MM.1S (cell line): Measurements from ENCODE around the gene RTN4R.

Source experiments
- DNase-seq: peaks from one replicate; pipeline ENCODE4 v3.0.0-alpha.2; 2015
- H2AFZ ChIP-seq: fragments of 300-600 bp; sonication (generic); 2 replicates; pipeline ENCODE4 v1.6.0; 2016; ENCODE audit warnings: antibody characterized with exemption, low read length
- H3F3A ChIP-seq: fragments of 300-600 bp; sonication (generic); 2 replicates; pipeline ENCODE4 v1.6.1; 2016; ENCODE audit warnings: mild to moderate bottlenecking, antibody characterized with exemption, low read length, moderate library complexity, mixed read lengths; ENCODE audit not compliant: insufficient read depth
- H3K27ac ChIP-seq: fragments of 300-600 bp; sonication (generic); 2 replicates; pipeline ENCODE4 v1.5.1; 2016; ENCODE audit warnings: mild to moderate bottlenecking, low read length
- H3K27me3 ChIP-seq: fragments of 300-600 bp; sonication (generic); replicated peaks from 2 replicates; pipeline ENCODE4 v1.6.0; 2016; ENCODE audit warnings: low read length; ENCODE audit not compliant: insufficient read depth
- H3K36me3 ChIP-seq: fragments of 300-600 bp; sonication (generic); replicated peaks from 2 replicates; pipeline ENCODE4 v1.6.1; 2016; ENCODE audit warnings: mild to moderate bottlenecking, low read length, mixed read lengths; ENCODE audit not compliant: insufficient read depth
- H3K4me1 ChIP-seq: fragments of 300-600 bp; sonication (generic); 2 replicates; pipeline ENCODE4 v1.6.1; 2016; ENCODE audit warnings: low read length, mixed read lengths
- H3K4me2 ChIP-seq: fragments of 300-600 bp; sonication (generic); 2 replicates; pipeline ENCODE4 v1.6.0; 2016; ENCODE audit warnings: low read depth, low read length
- H3K4me3 ChIP-seq: fragments of 300-600 bp; sonication (generic); 2 replicates; pipeline ENCODE4 v1.5.1; 2016; ENCODE audit warnings: low read length, mixed read lengths
- H3K79me2 ChIP-seq: fragments of 300-600 bp; sonication (generic); 2 replicates; pipeline ENCODE4 v1.6.1; 2016; ENCODE audit warnings: mixed run types, low read length, mixed read lengths
- H3K9ac ChIP-seq: fragments of 300-600 bp; sonication (generic); 2 replicates; pipeline ENCODE4 v1.6.1; 2016; ENCODE audit warnings: low read length, mixed read lengths
- H3K9me2 ChIP-seq: fragments of 300-600 bp; sonication (generic); replicated peaks from 2 replicates; pipeline ENCODE4 v1.6.1; 2016; ENCODE audit warnings: mild to moderate bottlenecking, low read length, mixed read lengths; ENCODE audit not compliant: insufficient read depth
- H3K9me3 ChIP-seq: fragments of 300-600 bp; sonication (generic); replicated peaks from 2 replicates; pipeline ENCODE4 v1.6.1; 2016; ENCODE audit warnings: mild to moderate bottlenecking, low read length, mixed read lengths; ENCODE audit not compliant: insufficient read depth
- H4K20me1 ChIP-seq: fragments of 300-600 bp; sonication (generic); 2 replicates; pipeline ENCODE4 v1.6.1; 2016; ENCODE audit warnings: mild to moderate bottlenecking, low read length, moderate library complexity, mixed read lengths; ENCODE audit not compliant: insufficient read depth
- EZH2 ChIP-seq: fragments of 300-600 bp; sonication (generic); optimal IDR thresholded peaks from 2 replicates; pipeline ENCODE3; 2017; ENCODE audit warnings: low read depth, mild to moderate bottlenecking, antibody characterized with exemption, low read length, mixed read lengths
- EZH2phosphoT487 ChIP-seq: fragments of 300-600 bp; sonication (generic); IDR thresholded peaks from 2 replicates; pipeline ENCODE4 v1.6.1; 2018; ENCODE audit warnings: antibody characterized with exemption, low read length
- TF ChIP-seq, protein P1 (sequence below): fragments of 300-600 bp; sonication (generic); IDR thresholded peaks from 2 replicates; pipeline ENCODE4 v1.5.1; 2016; ENCODE audit warnings: antibody characterized with exemption, low read length, mixed read lengths

Gene RTN4R

GRCh38 chr22:20258584-20259326 is 9.4 kb downstream of the RTN4R start:
- TF ChIP-seq EZH2phosphoT487, result no peak
- TF ChIP-seq, protein P1, sequence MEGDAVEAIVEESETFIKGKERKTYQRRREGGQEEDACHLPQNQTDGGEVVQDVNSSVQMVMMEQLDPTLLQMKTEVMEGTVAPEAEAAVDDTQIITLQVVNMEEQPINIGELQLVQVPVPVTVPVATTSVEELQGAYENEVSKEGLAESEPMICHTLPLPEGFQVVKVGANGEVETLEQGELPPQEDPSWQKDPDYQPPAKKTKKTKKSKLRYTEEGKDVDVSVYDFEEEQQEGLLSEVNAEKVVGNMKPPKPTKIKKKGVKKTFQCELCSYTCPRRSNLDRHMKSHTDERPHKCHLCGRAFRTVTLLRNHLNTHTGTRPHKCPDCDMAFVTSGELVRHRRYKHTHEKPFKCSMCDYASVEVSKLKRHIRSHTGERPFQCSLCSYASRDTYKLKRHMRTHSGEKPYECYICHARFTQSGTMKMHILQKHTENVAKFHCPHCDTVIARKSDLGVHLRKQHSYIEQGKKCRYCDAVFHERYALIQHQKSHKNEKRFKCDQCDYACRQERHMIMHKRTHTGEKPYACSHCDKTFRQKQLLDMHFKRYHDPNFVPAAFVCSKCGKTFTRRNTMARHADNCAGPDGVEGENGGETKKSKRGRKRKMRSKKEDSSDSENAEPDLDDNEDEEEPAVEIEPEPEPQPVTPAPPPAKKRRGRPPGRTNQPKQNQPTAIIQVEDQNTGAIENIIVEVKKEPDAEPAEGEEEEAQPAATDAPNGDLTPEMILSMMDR, result peak; percentile 51
- Histone ChIP-seq H3K4me3 (no peak overlapping the region), H3K4me2 (no peak overlapping the region), H4K20me1 (no peaks in the 10 kb centered on the region), H3K79me2 (no peaks in the 10 kb centered on the region), H3K9me3 (no peaks in the 10 kb centered on the region), H3K4me1 (no peaks in the 10 kb centered on the region), H3K36me3 (no peaks in the 10 kb centered on the region), H3K27me3 (peaks cover 52% of the 10 kb centered on the region), H2AFZ (no peak overlapping the region), H3K9me2 (no peaks in the 10 kb centered on the region), H3K27ac (no peak overlapping the region), H3F3A (no peaks in the 10 kb centered on the region), H3K9ac (no peak overlapping the region)
- DNase-seq, result no peak

GRCh38 chr22:20258021-20258299 is 10.2 kb downstream of the RTN4R start:
- H3K9me3 ChIP-seq, result no peaks in the 10 kb centered on the region
- H3K27ac ChIP-seq, result no peak overlapping the region
- TF ChIP-seq EZH2 (no peak), EZH2phosphoT487 (no peak)
- TF ChIP-seq, protein P1, result no peak
- H3F3A ChIP-seq, result no peaks in the 10 kb centered on the region
- H3K36me3 ChIP-seq, result no peaks in the 10 kb centered on the region
- H3K4me3 ChIP-seq, result no peak overlapping the region
- H2AFZ ChIP-seq, result no peak overlapping the region
- no peaks in the 10 kb centered on the region for H3K4me1 ChIP-seq
- no peaks in the 10 kb centered on the region for H3K79me2 ChIP-seq
- peaks cover 59% of the 10 kb centered on the region for H3K27me3 ChIP-seq
- no peaks in the 10 kb centered on the region for H4K20me1 ChIP-seq
- no peaks in the 10 kb centered on the region for H3K9me2 ChIP-seq
- no peak overlapping the region for H3K9ac ChIP-seq
- DNase-seq, result no peak
- H3K4me2 ChIP-seq, result no peak overlapping the region

- H4K20me1 ChIP-seq, result no peaks in the 10 kb centered on the region
- H2AFZ ChIP-seq, result no peak overlapping the region
- H3K4me1 ChIP-seq, result no peaks in the 10 kb centered on the region
- DNase-seq, result no peak
- H3K36me3 ChIP-seq, result no peaks in the 10 kb centered on the region
- TF ChIP-seq EZH2 (no peak), EZH2phosphoT487 (no peak)
- TF ChIP-seq, protein P1, result no peak
- no peaks in the 10 kb centered on the region for H3K9me2 ChIP-seq
- no peaks in the 10 kb centered on the region for H3F3A ChIP-seq
- no peaks in the 10 kb centered on the region for H3K79me2 ChIP-seq
- H3K4me2 ChIP-seq, result no peak overlapping the region
- H3K27me3 ChIP-seq, result peaks cover 59% of the 10 kb centered on the region
- no peak overlapping the region for H3K4me3 ChIP-seq
- no peaks in the 10 kb centered on the region for H3K9me3 ChIP-seq
- no peak overlapping the region for H3K27ac ChIP-seq
- no peak overlapping the region for H3K9ac ChIP-seq
These were observed 10.7 kb downstream of the RTN4R start for GRCh38 chr22:20257212-20258020.
